ENCODE measurements around the gene KLC1. TPM values are rescaled to one million over a fixed set of nuclear protein-coding genes. Genes with fewer than 3 reads are reported as not detected.
A peak's percentile ranks its signal among the peaks of the same experiment; 100 is the strongest.

Gene KLC1
- total RNA-seq, 1 donor from 2014 or later, result 80.3 TPM

GRCh38 chr14:103692871-103693270, 63.9 kb downstream of the KLC1 start:
- ATAC-seq, result peak; percentile 62

DNA sequence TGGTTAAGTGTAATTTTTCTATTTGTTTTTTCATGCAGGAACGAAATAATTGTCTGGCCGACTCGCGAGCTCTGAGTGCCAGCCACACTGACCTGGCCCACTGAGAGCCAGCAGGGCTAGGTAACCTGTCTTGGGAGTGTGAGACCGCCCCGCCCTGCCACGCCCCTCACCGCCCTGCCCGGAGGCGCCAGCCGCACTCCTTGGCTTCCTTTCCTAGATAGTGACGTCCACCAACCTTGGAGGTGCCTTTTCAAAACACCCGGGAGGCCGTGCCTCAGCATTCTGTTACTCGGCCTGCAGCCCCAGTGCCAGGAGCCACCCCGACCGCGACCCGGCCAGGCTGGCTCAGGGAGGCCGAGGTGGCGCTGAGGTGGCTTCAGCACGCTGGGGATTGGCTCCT, 64.5 kb downstream of the KLC1 start:
- ATAC-seq, result peak; percentile 90

DNA sequence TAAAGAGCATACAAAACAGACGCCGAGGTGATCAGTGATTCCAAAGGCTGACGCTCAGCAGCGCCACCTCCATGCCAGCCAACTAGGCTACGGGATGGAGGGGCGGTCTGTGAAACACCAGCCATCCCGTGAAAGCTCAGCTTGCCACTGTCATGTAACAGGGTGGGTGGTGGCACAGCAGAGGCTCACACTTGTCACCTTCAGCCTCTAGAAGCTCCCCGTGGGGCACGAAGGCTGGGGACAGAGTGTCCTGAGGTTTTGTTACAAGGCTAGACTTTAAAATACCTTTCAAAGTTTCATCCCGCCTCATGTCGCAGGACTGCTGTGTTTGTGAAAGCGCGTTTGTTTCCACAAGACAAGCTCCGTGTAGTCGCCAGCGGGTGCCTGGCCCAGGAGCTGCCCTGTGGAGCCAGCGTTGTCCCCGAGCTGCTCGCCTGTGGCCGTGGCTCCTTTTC, 65.6 kb downstream of the KLC1 start:
- no peak for ATAC-seq

DNA sequence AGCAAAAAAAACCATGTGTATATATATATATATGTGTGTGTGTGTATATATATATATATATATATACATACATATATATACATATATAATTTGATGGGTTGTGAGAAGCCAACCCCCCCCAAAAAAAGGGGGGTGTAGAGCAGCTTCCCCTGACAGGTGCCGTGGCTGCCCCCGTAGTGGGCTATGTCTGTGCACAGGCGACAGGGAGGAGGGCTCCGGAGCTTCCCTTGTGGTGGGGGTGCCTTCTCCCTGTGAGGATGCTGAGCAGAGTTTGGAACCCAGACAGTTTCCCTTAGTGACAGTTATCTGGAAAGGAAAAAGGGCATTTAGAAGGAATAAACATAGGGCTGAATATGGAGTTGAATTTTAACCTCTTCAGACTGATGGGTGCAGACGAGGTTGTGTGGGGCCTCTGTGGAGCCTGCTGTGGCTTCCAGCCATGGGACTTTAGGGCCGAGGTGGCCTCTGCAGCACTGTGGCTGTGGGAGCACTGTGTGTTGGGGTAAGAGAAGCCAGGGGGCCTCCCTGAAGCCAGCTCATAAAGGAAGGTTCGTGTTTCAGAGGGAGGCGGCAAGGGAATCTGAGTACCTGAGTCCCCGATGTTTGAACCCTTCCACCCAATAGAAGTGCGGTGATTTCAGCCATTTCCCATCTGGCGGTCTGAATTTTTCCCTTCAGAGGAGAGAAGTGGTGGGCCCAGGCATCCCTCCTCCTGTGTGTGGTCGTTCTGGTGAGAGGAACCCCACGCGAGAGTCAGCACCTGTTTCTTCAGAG, 66.5 kb downstream of the KLC1 start:
- ATAC-seq, result no peak

DNA sequence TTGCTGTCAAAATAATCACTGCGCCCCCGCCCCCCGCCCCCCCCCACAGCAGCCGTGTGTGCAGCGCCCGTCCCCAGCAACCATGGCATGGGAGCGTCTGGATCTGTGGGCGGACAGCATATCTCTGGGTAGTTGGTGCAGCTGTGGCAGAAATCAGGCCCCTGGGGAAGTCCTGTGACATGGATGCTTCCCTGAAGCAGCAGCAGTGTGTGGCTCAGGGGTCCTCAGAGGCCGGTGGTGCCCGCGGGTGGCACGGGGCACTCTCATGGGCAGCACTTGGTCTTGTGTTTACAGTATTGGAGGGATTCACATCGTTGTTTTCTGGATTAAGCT, 67.0 kb downstream of the KLC1 start:
- no peak for ATAC-seq

DNA sequence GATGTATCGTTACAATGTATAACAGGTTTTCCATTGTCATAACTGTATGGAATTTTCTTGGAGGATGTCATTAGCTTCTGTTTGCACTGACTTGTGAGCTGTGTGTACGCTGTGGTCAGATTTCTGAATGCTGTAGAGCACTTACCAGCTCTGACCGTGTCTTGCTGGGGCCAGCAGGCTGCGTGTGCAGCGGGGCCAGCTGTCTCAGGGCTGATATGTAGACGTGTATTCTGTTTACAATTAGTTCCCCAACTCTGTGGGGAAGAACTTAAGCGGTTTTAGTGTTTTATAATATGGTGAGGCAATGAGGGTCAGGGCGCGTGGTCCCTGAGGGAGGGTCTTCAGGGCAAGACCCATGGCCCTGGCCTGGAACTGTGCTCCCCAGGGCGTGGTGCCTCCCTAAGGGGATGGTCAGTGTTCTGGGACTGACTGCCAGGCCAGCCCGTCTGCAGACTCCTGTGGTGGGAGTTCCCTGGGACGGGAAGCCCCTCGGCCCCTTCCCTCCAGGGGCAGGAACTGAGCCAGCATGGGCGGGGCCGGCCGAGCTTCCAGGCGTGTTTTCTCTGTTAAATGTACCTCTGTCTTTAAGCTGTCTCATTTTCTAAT, 67.6 kb downstream of the KLC1 start:
- no peak for ATAC-seq

DNA sequence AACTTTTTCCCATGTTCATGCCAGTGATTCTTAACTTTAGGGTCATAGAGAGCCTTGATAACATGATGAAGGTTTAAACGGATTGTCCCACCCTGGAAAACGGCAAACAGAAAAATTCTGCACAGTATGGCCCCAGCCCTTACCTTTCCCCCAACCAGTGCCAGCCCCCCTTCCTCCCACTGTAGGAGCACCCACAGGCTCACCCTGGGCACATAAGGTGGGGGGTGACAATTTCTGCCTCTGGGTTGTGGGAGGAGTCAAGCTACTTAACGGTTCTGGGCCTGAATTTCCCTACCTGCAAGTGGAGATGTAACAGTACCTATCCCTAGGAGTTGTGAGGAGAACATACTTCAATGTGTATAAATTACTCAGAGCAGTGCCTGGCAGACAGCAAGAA, 68.2 kb downstream of the KLC1 start:
- no peak for ATAC-seq

DNA sequence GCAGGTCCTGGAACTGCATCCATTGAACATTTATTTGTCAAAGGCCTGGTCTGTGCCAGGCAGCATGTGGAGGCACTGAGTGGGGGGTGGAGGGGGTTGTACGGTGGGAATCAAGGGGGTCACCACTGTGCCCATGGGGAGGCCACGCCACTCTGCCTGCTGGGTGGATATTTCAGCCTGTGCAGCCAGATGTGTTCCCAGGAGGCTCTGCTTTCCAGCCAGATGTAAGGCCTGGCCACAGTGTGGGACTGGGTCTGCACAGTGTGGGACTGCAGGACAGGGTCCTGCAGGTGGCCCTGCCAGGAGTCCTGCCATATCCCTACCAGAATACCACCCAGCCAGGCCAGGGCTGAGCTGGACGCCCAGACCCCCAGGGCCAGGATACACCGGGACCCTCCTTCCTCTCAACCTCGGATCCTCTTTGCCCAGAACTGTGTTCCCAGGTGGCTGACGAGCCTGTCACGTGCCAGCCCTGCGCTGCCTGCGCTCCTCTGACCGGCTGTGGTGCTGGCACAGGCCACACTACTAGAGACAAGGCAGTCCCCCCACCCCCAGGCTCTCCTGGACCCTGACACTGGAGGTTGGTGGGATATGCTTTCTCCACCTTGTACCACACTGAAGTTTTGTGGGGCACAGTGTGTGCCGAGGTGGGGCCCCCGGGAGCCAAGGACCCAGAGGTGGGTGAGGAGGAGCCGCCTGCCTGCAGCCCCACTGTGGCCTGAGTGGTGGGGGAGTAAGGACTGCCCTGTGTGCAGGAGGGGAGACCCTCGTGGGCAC, 68.8 kb downstream of the KLC1 start:
- no peak for ATAC-seq

DNA sequence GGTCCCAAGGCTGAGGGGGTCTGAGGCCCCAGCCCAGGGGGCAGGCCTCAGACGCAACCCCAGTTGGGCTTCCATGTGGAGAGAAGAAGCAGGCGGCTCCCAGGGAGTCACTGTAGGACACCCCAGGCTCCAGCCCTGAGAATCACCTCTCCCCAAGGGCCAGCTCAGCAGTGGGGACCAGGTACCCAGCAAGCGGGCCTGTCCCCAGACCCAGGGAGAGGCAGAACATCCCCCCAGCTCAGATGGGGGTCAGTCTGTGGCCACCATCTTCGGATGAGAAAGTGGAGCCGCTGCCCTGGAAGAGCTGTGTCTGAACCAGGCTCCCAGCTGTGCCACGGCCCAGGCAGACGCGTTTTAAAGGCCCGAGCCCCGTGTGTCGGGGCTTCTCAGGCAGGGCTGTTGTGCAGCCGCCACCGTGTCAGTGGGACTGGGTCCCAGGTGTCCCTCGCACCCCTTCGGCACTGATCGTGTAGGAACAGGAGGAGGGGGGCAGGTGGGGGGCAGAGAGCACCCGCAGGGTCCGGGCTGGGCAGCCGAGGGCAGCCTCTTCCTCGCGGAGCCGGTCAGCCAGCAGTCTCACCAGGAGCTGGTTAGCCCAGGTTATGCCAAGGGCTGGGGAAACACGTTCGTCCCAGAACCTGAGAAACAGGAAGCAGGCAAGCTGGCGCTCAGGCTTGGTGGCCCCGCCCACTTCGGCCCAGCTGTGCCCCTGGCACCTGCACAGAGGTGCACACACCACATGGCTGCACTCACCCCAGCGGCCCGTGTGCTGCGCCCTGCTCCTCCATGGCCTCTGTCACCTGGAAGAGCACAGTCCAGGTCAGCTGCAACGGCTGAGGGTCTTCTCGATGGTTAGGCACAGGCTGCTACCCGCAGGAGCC, 69.6 kb downstream of the KLC1 start:
- peak; percentile 89 for ATAC-seq

GRCh38 chr14:103699261-103699661, 70.2 kb downstream of the KLC1 start:
- no peak for ATAC-seq

GRCh38 chr14:103699901-103700752, 71.1 kb downstream of the KLC1 start:
- no peak for ATAC-seq

DNA sequence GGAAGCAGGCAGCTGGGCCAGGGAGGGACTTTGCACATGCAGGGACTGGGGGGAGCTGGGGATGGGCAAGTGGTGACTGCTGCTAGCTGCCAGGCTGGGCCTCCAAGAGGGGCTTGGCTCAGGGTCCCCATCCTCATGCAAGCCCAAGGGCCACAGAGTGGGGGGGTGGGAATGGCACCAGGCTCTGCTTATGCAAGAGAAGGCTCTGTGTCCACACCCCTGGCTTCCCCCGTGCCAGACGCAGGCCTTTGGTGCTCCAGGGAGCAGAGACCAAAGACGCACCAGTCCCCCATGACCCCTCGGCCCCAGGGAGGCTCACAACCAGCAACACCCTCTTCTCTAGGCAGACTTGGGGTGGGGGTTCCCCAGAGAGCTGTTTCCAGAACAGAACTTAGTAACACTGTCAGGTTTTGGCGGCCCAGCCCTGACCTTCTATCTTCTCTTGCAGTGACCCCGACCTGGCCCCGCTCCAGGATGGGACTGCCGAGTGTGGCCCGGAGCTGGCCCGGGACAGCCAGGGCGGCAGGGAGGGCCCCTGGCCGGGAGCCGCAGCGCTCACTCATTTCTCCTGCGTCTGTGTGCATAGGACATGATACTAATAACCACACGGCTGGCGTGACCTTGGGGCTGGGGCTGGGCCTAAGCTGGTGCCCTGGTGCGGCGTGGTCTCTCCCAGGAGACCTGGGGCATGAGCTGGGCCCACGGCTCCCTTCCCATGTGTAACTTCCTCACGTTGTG, 71.9 kb downstream of the KLC1 start:
- no peak for ATAC-seq

GRCh38 chr14:103702095-103702494, 73.1 kb downstream of the KLC1 start:
- no peak for ATAC-seq

GRCh38 chr14:103702497-103703432, 73.8 kb downstream of the KLC1 start:
- no peak for ATAC-seq

DNA sequence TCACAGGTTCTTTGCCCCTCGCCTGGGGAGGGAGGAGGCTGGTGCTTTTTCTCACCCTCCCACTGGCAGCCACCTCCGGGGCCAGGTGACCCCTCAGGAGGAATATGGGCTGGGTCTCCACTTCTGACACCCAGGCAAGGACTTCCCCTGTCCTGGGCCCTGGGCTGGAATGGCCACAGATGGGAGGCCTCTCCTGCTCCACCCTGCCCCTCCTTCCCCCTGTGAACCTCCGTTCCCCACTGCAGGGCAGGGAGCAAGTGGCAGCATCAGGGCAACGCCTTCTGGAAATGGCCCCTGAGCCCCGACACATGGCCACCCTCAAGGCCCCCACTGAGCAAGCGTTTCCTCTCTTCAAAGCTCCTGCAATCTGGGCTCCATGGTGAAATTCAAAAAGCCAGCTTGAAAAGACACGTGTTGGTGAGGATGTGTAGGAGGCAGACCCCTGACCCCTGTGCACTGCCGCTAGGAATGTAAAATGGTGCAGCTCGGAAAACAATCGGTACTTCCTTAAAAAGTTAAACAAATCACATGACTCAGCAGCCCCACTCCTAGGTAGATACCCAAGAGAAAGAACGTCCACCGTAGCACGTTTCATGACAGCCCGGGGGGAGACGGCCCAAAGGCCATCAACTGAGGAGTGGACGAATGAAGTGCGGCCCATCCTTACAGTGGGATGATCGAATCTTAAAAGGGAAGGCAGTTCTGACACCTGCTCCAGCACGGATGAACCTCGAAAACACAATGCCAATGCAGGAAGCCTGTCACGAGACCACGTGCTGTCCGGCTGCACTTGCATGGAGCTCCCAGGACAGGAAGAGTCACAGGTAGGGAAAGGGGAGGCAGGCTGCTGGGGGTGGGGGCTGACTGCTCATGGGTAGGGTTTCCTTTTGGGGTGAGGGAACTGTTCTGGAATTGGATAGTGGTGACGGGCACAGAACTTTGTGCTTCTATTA, 74.7 kb downstream of the KLC1 start:
- ATAC-seq, result no peak

DNA sequence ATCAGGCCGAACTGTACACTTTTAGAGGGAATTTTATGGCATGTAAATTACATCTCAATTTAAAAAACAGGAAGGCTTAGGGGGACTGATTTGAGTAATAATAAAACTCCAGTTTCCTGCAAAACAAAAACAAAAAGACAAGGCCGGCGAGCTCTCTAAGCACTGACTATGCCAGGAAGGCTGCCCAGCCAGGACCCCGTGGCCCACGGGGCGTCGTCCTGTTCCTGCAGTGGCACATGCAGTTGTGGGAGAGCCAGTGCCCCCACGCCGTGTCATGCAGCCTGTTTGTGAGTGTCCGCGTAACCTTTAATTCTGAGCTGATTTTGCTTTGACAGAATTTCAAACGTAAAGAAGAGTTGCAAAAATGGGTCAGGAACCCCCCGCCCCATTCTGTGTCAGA, 75.7 kb downstream of the KLC1 start:
- ATAC-seq, result no peak

GRCh38 chr14:103705118-103705503, 76.1 kb downstream of the KLC1 start:
- ATAC-seq, result peak; percentile 36

DNA sequence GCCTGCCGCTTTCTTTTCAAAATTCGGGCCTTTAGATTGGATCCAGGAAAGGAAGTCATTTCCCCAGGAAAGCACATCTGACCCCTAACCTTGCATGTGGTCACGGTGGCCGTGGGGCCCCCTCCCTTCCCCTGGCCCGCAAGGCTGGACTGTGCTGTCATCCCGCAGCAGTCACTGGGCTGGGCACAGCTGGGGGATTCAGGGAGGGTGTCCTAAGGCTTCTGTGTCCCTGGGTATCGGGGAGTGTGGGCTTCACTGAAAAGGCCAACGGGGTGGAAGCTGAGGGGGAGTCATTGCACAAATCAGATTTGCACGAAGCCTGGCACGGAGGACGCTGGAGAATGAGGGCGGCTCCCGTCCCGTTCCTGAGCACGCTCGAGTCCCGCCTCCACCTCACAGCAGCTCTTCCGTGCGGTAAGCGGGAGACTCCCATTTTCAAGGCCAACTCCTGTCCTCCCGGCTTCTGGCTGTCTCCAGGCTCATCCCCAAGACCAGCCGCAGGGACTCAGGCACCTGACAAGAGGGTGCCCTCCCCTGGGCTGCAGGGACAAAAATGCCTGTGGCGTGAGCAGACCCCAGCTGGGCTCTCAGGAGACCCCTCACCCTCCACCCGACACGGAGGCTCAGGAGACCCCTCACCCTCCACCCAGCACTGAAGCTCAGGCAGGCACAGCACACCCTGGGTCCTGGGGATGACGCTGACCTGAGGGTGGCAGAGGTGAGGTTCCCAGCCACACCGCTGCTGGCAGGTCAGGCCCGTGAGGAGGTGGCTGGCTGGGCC, 76.7 kb downstream of the KLC1 start:
- ATAC-seq, result peak; percentile 1
